Measurements from ENCODE around the gene P2RX7.
"Not testable (repeated sequence)": the region's sequence is repeated elsewhere in the genome, so short reads cannot be mapped to it uniquely, and the experiment has no call there.

DNA sequence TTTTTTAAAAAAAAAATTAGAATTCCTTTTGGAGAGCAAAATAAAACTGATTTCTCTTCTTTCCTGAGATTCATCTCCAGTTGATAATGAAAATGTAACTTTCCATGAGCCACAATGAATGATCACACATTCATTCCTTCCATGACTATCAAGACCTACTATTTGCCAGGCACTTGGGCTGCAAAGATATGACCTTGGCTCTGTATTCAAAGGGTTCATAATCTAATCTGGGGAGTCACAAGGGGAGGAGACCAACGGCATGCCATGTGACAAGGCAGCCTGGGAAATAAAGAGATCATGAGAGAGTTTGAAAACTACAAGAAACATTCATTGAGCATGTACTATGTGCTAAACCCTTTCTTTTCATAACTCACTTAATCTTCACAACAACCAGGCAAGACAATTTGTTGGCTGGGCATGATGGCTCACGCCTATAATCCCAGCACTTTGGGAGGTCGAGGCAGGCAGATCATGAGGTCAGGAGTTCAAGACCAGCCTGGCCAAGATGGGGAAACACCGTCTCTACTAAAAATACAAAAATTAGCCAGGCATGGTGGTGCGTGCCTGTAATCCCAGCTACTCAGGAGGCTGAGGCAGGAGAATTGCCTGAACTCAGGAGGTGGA is 26.2 kb downstream of the P2RX7 start:
- TF ChIP-seq EZH2 (IDR thresholded peaks at IDR 0.05); POLR2AphosphoS5 (IDR thresholded peaks at IDR 0.05; ENCODE audit: borderline replicate concordance, low read depth, low read length): not testable (repeated sequence)
